GM12865 (cell line): ENCODE data around the gene RAP2B.

Experiments
- DNase-seq: peaks from one replicate; pipeline ENCODE4 v3.0.0; 2010; ENCODE audit warnings: low read depth
- H3K4me3 ChIP-seq: 2 replicates; pipeline ENCODE4 v1.5.1; 2011; ENCODE audit warnings: mild to moderate bottlenecking, low read depth, low read length, control low read depth
- CTCF ChIP-seq: IDR thresholded peaks from 2 replicates; pipeline ENCODE4 v1.5.1; 2011; ENCODE audit warnings: low read length, control low read depth, low read depth, inconsistent platforms; ENCODE audit not compliant: insufficient read depth; ENCODE audit errors: missing control alignments

RAP2B gene

GRCh38 chr3:153160451-153161137 is 1.4 kb upstream of the RAP2B start:
- no peak for TF ChIP-seq CTCF
- DNase-seq, result peak; percentile 89
- peak overlapping the region; percentile 94 for H3K4me3 ChIP-seq

- DNase-seq, result peak; percentile 99
- TF ChIP-seq CTCF, result no peak
- H3K4me3 ChIP-seq, result peak overlapping the region; percentile 97
Measured at GRCh38 chr3:153161138-153161713, 800 bp upstream of the RAP2B start.

GRCh38 chr3:153162513-153163392 is 727 bp downstream of the RAP2B start:
- no peak for TF ChIP-seq CTCF
- peak overlapping the region; percentile 97 for H3K4me3 ChIP-seq
- DNase-seq, result peak; percentile 59

GRCh38 chr3:153163393-153163724 is 1.3 kb downstream of the RAP2B start:
- TF ChIP-seq CTCF, result no peak
- peak overlapping the region; percentile 97 for H3K4me3 ChIP-seq
- no peak for DNase-seq

- no peak for DNase-seq
Measured at GRCh38 chr3:153163756-153164550, 1.9 kb downstream of the RAP2B start.

GRCh38 chr3:153165261-153165681 is 3.2 kb downstream of the RAP2B start:
- peak overlapping the region; percentile 97 for H3K4me3 ChIP-seq
- peak; percentile 13 for TF ChIP-seq CTCF
- peak; percentile 21 for DNase-seq

More at GRCh38 chr3:153163756-153164550, 1.9 kb downstream of the RAP2B start:
- H3K4me3 ChIP-seq, result peak overlapping the region; percentile 97
- no peak for TF ChIP-seq CTCF
